ENCODE measurements around the gene ZNF665.
A peak's percentile ranks its signal among the peaks of the same experiment; 100 is the strongest.
"Not testable (repeated sequence)": the region's sequence is repeated elsewhere in the genome, so short reads cannot be mapped to it uniquely, and the experiment has no call there.

ZNF665 gene

DNA sequence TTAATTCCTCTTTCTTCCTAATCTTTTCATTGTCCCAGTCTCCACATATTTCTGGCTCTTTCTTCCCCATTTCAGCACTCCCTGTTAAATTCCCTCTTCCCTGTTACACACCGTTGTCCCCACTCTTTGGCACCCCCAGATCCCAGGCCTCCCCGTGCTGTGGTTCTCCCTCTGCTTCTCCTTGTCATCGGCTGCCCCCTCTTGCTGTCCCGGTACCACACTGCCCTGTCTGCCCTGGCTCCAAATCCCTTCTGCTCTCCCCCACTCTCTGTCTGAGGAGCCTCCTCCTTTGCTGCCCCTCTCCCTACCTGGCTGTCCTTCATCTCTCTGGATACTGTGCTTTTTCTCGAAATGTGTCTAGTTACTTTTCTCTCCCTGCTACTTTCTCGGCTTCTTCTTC is 61.4 kb downstream of the ZNF665 start:
- TF ChIP-seq, protein P1, sequence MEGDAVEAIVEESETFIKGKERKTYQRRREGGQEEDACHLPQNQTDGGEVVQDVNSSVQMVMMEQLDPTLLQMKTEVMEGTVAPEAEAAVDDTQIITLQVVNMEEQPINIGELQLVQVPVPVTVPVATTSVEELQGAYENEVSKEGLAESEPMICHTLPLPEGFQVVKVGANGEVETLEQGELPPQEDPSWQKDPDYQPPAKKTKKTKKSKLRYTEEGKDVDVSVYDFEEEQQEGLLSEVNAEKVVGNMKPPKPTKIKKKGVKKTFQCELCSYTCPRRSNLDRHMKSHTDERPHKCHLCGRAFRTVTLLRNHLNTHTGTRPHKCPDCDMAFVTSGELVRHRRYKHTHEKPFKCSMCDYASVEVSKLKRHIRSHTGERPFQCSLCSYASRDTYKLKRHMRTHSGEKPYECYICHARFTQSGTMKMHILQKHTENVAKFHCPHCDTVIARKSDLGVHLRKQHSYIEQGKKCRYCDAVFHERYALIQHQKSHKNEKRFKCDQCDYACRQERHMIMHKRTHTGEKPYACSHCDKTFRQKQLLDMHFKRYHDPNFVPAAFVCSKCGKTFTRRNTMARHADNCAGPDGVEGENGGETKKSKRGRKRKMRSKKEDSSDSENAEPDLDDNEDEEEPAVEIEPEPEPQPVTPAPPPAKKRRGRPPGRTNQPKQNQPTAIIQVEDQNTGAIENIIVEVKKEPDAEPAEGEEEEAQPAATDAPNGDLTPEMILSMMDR (conservative IDR thresholded peaks at IDR 0.05; ENCODE audit: control insufficient read depth, insufficient read depth, low read depth, low read length), result no peak
- peak overlapping the region; percentile 54 for H3K4me3 ChIP-seq (ENCODE audit: control insufficient read depth, low read depth, low read length)

DNA sequence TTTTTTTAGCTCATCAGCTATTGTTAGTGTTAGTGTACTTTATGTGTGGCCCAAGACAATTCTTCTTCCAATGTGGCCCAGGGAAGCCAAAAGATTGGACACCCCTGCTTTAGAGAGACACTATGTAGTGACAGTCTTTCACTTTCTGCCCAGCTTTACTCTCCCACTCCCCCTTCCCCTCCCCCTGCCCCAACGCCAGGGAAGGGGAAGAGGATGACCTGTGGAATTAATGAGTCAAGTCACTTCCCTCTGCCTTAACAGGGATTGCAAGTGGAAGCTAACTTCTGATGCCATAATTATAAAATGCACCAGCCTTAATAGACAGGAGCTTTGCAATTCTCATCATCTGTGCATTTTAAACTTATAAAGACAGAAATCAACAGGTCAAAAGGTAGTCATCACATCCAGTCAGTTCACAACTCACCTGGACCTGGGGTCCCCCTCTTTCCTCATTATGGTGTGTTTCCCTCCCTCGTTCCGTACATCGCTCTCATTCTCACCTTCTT is 62.0 kb downstream of the ZNF665 start:
- H3K4me3 ChIP-seq (ENCODE audit: control insufficient read depth, low read depth, low read length), result no peak overlapping the region
- TF ChIP-seq, protein P1 (conservative IDR thresholded peaks at IDR 0.05; ENCODE audit: control insufficient read depth, insufficient read depth, low read depth, low read length), result no peak
- DNase-seq (ENCODE audit: low read depth), result no peak

More for the DNA sequence above, 61.4 kb downstream of the ZNF665 start:
- no peak for DNase-seq (ENCODE audit: low read depth)

DNA sequence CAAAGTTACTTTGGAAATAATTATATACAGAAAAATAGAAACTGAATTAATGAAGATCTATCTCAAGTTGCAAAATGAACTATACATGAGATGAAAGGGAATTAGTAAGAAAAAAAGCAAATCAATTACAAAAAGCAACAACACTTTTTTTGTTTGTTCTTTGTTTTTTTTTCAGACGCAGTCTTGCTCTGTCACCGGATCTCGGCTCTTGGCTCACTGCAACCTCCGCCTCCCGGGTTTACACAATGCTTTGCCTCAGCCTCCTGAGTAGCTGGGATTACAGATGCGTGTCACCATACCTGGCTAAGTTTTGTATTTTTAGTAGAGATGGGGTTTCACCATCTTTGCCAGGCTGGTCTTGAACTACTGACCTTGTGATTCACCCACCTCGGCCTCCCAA is 62.7 kb downstream of the ZNF665 start:
- TF ChIP-seq, protein P1 (conservative IDR thresholded peaks at IDR 0.05; ENCODE audit: control insufficient read depth, insufficient read depth, low read depth, low read length), result no peak
- DNase-seq (ENCODE audit: low read depth), result no peak
- no peak overlapping the region for H3K4me3 ChIP-seq (ENCODE audit: control insufficient read depth, low read depth, low read length)

DNA sequence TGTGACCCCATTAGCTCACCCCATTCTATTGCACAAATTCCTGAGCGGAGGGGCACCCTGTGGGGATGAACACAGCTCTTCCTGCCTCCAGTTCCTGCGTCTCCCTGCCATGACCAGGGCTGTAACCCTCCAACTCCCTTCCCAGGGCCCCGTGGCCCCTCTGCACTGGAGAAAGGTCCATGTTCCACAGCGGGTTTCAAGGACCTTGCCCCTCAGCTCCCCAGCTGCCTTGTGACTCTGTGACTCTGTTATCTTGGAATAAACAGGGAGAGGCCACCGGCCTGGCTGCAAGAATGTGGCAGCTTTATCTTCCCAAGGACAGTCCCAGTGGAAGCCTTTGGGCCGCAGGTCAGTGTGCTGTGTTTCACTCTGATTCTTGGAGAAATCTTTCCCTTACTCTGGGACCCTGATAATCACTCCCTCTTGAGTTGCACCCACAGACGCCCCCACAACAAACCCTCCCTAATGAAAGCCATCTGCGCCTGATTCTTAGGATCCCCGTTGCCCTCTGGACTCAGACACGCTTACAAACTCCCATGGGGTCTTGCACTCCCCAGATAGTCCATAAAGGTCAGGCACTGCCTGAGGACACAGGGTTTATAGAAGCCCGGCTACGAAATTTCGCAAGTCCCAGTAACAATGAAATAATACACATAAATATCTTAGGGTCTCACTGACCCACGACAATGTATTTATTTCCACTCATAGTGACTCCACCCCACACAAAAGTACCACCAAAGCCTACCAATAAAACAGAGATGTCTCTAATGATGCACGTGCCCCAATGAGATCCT is 66.2 kb downstream of the ZNF665 start:
- H3K4me3 ChIP-seq (ENCODE audit: control insufficient read depth, low read depth, low read length); DNase-seq (ENCODE audit: low read depth): not testable (repeated sequence)

DNA sequence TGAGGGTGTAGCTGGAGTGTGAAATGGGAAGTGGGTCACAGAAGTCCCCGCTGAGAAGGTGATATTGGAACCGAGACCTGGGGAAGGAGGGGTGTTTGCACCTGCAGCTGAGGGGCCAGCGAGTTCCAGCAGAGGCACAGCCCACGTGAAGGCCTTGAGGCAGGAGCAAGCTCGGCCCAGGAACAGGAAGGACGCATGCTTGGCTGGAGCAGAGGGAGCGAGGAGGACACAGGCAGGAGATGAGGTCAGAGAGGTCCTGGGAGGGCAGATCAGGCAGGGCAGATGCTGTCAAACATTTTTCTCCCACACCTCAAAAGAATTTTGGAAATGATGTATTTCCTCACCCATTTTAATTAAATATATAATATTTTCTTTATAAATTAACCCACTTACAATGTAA is 69.8 kb downstream of the ZNF665 start:
- TF ChIP-seq, protein P1 (conservative IDR thresholded peaks at IDR 0.05; ENCODE audit: control insufficient read depth, insufficient read depth, low read depth, low read length), result no peak
- DNase-seq (ENCODE audit: low read depth), result no peak
- no peak overlapping the region for H3K4me3 ChIP-seq (ENCODE audit: control insufficient read depth, low read depth, low read length)

All from fibroblast of mammary gland (primary cell).